RWPE1 (cell line): ENCODE measurements around the gene TMEM117.
"Not testable (repeated sequence)": the region's sequence is repeated elsewhere in the genome, so short reads cannot be mapped to it uniquely, and the experiment has no call there.

Experiments used
- CTCF ChIA-PET: fragments of 350-600 bp; sonication (Branson Sonifier 250); formaldehyde crosslinking; extraction: SDS; loops from one replicate; lab custom pipeline; 2021; lab: Yijun Ruan, JAX
- POLR2A ChIA-PET: fragments of 400-600 bp; formaldehyde crosslinking; extraction: SDS; loops from one replicate; lab custom pipeline; 2020; ENCODE audit warnings: antibody characterized with exemption; ENCODE audit not compliant: low non-redundant PET; lab: Yijun Ruan, JAX
- DNase-seq: peaks from one replicate; pipeline ENCODE4 v3.0.0; 2012; ENCODE audit warnings: low spot score
- H3K27ac ChIP-seq: fragments of 450-650 bp; 2 replicates; pipeline ENCODE4 v1.5.1; 2017
- TF ChIP-seq, protein P1 (sequence below): fragments of 450-650 bp; conservative IDR thresholded peaks from 2 replicates; pipeline ENCODE4 v1.5.1; 2017; ENCODE audit warnings: low read depth, mild to moderate bottlenecking

The TMEM117 gene

DNA sequence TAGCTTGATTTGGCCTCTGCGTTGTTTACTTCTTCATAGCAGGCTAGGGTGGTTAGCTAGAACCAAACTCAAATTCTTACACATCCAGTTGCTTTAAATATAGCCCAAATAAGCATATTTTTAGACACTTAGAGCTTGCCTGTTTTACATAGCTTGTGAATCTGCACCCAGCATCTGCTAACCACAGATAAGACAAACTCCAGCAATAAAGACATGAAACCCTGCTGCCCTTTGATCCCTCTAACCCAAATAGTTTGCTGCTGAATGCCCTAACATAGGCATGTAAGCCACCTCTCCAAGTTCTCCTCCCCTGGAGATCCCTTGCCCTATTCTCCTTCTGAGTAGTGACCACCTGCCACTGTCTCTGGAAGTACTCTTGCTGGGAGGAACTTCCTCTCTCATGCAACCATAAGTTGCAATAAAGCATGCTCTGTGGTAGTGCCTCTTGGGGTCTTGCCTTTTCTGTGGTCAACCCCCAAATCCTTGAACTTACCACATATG is 185.6 kb downstream of the TMEM117 start:
- TF ChIP-seq, protein P1, sequence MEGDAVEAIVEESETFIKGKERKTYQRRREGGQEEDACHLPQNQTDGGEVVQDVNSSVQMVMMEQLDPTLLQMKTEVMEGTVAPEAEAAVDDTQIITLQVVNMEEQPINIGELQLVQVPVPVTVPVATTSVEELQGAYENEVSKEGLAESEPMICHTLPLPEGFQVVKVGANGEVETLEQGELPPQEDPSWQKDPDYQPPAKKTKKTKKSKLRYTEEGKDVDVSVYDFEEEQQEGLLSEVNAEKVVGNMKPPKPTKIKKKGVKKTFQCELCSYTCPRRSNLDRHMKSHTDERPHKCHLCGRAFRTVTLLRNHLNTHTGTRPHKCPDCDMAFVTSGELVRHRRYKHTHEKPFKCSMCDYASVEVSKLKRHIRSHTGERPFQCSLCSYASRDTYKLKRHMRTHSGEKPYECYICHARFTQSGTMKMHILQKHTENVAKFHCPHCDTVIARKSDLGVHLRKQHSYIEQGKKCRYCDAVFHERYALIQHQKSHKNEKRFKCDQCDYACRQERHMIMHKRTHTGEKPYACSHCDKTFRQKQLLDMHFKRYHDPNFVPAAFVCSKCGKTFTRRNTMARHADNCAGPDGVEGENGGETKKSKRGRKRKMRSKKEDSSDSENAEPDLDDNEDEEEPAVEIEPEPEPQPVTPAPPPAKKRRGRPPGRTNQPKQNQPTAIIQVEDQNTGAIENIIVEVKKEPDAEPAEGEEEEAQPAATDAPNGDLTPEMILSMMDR: no peak
- CTCF ChIA-PET: no interaction called here

DNA sequence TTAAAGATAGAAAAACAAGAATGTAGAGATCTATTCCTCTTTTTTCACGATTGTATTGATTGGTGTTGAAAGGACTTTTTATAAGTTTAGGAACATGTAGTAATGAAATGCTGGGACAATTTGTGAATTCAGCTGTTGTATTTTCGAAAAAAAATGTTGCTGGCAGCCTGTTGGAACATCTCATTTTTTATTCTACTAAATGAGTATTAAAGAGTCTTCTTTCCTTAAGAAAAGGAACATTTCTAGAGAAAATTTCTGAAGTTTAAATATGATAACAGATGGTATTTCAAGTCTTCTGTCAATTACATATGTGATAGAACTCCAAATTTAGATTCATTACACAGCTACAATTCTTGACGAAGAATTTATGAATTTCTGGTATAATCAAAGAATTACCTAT is 189.6 kb downstream of the TMEM117 start:
- POLR2A ChIA-PET: no interaction called here
- no peak overlapping the region for H3K27ac ChIP-seq
- CTCF ChIA-PET: no interaction called here
- no peak for DNase-seq
- TF ChIP-seq, protein P1: no peak

More for the DNA sequence above, 185.6 kb downstream of the TMEM117 start:
- H3K27ac ChIP-seq: no peak overlapping the region
- POLR2A ChIA-PET: no interaction called here
- DNase-seq: no peak

DNA sequence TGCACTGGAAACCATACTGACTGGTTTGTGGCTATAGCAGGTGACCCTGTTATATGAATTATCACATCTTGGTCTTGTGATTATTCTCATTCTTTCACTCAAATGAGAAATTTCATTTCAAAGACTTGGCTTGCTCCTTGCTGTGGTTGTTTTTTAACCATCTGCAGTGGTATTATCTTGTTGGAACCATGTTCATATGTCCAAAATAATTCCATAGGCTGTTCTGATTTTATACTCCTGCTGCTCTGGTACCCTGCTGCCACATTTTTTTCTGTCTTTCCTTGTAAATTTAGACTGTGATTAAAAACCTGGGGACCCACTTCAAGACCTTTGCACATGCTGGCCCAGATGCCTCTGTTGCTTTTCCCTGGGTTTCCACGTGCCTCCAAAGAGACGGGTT is 190.2 kb downstream of the TMEM117 start:
- TF ChIP-seq, protein P1: no peak
- ChIA-PET CTCF (no interaction called here), POLR2A (no interaction called here)
- DNase-seq: no peak
- H3K27ac ChIP-seq: no peak overlapping the region

DNA sequence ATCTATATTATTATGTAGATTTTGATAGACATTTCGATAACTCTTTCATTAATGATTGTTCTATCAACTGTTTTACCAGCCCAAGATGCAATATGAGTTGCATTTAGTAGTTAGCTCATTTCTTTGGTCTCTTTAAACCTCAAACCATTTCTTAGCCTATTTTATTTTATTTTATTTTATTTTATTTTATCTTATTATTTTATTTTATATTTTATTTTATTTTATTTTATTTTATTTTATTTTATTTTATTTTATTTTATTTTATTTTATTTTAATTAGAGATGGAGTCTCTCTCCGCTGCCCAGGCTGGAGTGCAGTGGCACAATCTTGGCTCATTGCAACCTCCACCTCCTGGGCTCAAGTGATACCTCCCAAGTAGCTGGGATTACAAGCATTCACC is 191.0 kb downstream of the TMEM117 start:
- CTCF ChIA-PET, POLR2A ChIA-PET: not testable (repeated sequence)

DNA sequence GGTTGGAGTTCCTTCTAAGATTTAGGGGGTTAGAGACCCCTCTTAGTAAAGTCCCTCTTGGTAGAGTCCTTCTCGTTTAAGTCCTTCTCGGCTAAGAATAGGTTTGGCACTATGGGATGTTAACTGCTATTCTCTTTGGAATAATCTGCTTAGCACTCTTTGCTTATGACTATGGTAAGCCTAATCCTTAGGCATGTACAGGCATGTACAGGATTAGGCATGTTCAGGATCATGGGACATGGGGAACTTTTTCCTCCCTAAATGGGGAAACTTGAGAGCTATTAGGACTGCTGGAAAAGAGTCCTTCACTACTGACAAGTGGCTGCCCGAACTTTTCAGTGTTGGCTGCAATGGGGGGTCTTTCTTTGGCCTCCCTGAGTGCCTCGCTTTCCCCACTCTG is 193.3 kb downstream of the TMEM117 start:
- no peak for DNase-seq
- no peak overlapping the region for H3K27ac ChIP-seq
- CTCF ChIA-PET: no interaction called here
- TF ChIP-seq, protein P1: no peak
- POLR2A ChIA-PET: no interaction called here

More for the DNA sequence above, 191.0 kb downstream of the TMEM117 start:
- not testable (repeated sequence) for DNase-seq, H3K27ac ChIP-seq

DNA sequence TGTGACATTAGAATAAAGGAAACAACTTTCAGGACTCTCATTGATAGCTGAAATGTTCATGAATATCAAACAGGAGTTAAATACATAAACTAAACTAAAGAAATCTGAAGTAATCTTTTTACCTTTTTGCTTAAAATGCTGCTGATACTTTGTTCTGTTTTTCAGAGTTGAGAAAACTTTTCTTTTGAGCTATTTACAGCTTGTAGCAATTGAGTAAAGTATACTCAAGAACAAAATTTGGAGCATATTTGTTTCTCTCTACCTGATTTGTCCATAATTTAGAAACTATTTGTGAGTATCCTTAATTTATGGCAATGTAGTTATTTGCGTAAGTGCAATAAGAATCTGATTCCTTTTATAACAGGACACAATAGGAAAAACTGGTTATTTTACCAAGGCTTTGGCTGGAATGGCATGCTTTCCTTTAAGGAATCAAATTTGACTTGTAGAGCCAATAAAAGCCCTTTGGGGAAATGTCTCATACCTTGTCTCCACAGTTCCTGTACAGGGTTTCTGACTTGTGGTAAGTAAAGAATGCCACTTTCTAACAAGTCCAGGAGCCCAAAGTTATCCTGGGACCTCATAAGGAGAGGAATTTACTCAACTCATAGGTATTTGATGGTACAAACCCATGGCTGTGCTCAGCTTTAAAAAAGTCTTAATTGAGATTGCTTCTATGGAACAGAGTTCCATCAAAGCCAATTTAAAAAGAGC is 195.7 kb downstream of the TMEM117 start:
- ChIA-PET CTCF (interaction anchor here (1.0 kb wide), 1 partner anchor 917 kb away, joined by 4 read pairs; no protein-coding TSS in a partner anchor), POLR2A (no interaction called here)
- DNase-seq: no peak
- TF ChIP-seq, protein P1: no peak
- no peak overlapping the region for H3K27ac ChIP-seq

DNA sequence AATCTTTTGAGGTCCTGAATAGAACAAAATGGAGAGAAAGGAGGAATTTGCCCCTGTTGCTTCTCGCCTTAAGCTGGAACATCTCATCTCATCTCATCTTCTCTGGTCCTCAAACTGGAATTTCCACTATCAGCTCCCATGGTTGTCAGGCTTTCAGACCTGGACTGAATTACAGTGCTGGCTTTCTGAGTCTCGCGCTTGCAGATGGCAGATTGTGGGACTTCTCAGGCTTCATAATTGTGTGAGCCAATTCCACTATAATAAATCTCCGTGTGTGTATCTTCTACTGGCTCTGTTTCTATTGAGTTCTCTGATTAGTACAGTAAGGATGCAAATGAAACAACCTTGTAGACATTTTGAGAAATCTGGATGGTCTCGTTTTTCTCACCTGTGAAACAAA is 199.0 kb downstream of the TMEM117 start:
- CTCF ChIA-PET: interaction anchor here (0.6 kb wide), 1 partner anchor 304 kb away, joined by 3 read pairs; no protein-coding TSS in a partner anchor
- TF ChIP-seq, protein P1: no peak
- no peak overlapping the region for H3K27ac ChIP-seq
- DNase-seq: no peak
- POLR2A ChIA-PET: no interaction called here
